Measurements from ENCODE around the gene CADPS2.

DNA sequence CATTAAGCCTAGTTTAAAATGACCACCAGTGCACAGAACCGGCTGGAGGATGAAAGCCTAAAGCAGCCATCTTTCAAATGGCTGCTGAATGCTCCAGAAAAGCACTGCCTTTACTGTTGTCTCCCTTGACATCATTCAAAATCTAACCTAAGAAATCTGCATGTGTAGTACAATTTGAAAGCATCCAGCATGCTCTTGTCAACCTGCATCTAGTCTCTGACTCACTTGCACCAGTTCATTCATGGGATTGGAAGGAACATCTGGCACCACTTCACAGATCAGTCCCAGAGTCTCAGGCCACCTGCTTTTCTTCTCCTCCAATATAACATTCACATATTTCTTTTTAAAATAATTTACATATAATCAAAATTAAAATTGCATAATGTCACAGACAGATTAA, 263.6 kb downstream of the CADPS2 start:
- TF ChIP-seq, protein P1, sequence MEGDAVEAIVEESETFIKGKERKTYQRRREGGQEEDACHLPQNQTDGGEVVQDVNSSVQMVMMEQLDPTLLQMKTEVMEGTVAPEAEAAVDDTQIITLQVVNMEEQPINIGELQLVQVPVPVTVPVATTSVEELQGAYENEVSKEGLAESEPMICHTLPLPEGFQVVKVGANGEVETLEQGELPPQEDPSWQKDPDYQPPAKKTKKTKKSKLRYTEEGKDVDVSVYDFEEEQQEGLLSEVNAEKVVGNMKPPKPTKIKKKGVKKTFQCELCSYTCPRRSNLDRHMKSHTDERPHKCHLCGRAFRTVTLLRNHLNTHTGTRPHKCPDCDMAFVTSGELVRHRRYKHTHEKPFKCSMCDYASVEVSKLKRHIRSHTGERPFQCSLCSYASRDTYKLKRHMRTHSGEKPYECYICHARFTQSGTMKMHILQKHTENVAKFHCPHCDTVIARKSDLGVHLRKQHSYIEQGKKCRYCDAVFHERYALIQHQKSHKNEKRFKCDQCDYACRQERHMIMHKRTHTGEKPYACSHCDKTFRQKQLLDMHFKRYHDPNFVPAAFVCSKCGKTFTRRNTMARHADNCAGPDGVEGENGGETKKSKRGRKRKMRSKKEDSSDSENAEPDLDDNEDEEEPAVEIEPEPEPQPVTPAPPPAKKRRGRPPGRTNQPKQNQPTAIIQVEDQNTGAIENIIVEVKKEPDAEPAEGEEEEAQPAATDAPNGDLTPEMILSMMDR (IDR thresholded peaks at IDR 0.05): no peak
- TF ChIP-seq POLR2A (IDR thresholded peaks at IDR 0.05): no peak
